Spleen (tissue), 7 donors: ENCODE results near the gene EPB41L4B.

Experiments
- CTCF ChIP-seq, 11 experiments: fragments of 200-600 bp in 7 of 11; fragments of 450-650 bp in 4 of 11; sonication (generic) in 4 of 11; IDR thresholded peaks in 8 of 11; conservative IDR thresholded peaks in 3 of 11; 1 replicate in 7 of 11; 2 replicates in 4 of 11; pipeline versions ENCODE4 v1.4.0 to v1.8.0; 2016 to 2021; ENCODE audit warnings: antibody characterized with exemption in 11 of 11, inconsistent platforms in 4 of 11, mild to moderate bottlenecking in 1 of 11
- POLR2A ChIP-seq, 3 donors: fragments of 450-650 bp; IDR thresholded peaks; one replicate each; pipeline ENCODE4 v1.5.1; 2017; ENCODE audit warnings: antibody characterized with exemption in 3 of 3, mild to moderate bottlenecking in 1 of 3
- donor health status: DM: no; HTN: no; CAD: no; lungs with moderate emphysema.
- donor health status: DM: no; HTN: no; CAD: no.
- donor health status: DM: no; HTN: no; CAD: no.

GRCh38 chr9:109171926-109172325, 148.9 kb downstream of the EPB41L4B start:
- TF ChIP-seq CTCF (IDR thresholded peaks at IDR 0.05 in 8 of 11, conservative IDR thresholded peaks at IDR 0.05 in 3 of 11): no peak
- no peak for TF ChIP-seq POLR2A (IDR thresholded peaks at IDR 0.05)
